Measurements from ENCODE around the gene PAQR4.

DNA sequence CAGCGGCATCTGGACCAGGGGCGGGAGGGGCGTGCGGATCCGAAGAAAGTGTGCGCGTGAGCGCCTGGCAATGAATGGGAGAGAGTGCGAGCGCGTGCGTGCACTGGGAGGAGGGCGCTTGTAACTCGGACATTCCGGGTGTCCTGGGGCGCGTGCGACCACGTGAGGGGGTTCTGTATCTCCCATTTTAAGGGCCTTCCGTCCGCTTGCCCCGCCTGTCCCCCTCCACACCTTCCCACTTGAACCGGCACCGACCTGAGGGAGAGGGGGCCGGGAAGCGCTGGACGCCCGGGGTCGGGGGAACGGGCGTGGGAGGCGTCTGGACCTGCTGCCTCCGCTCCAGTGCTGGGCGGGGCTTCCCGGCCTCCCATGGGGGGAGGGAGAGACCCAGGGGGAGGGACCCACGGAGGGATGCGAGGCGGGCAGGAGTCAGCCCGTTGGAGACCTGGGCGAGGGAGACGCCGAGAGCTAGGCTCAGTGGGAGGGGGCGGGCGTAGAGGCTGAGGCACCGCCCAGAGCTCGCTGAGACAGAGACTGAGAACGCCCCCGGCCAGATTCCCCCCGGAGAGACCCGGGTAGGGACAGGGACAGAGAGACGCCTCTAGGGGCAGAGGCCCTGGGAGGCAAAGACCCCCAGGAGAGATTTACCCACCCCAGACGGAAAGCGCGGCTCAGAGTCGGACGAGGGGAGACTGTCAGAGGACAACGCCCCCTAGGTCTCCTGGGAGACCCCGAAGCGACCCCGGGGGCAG lies 5.2 kb upstream of the PAQR4 start, which contains the start of gene KREMEN2:
- no peak for TF ChIP-seq POLR2A (IDR thresholded peaks at IDR 0.05)
- TF ChIP-seq, protein P1, sequence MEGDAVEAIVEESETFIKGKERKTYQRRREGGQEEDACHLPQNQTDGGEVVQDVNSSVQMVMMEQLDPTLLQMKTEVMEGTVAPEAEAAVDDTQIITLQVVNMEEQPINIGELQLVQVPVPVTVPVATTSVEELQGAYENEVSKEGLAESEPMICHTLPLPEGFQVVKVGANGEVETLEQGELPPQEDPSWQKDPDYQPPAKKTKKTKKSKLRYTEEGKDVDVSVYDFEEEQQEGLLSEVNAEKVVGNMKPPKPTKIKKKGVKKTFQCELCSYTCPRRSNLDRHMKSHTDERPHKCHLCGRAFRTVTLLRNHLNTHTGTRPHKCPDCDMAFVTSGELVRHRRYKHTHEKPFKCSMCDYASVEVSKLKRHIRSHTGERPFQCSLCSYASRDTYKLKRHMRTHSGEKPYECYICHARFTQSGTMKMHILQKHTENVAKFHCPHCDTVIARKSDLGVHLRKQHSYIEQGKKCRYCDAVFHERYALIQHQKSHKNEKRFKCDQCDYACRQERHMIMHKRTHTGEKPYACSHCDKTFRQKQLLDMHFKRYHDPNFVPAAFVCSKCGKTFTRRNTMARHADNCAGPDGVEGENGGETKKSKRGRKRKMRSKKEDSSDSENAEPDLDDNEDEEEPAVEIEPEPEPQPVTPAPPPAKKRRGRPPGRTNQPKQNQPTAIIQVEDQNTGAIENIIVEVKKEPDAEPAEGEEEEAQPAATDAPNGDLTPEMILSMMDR (IDR thresholded peaks at IDR 0.05): no peak

All from esophagus squamous epithelium (tissue), 4 donors.